HepG2 (cell line): Measurements from ENCODE around the gene TGM1. TPM values are rescaled to one million over a fixed set of nuclear protein-coding genes. Genes with fewer than 3 reads are reported as not detected.
A peak's percentile ranks its signal among the peaks of the same experiment; 100 is the strongest.

Experiments
- CCAR2 ChIP-seq: fragments of 200-400 bp; formaldehyde crosslinking; optimal IDR thresholded peaks from 2 replicates; pipeline ENCODE3; 2018; ENCODE audit warnings: low read depth, mild to moderate bottlenecking, low read length, moderate library complexity
- CEBPB ChIP-seq: IDR thresholded peaks from 2 replicates; pipeline ENCODE4 v1.6.1; 2011; ENCODE audit warnings: low read depth, low read length, improper control_type of control experiment, borderline replicate concordance
- FOSL2 ChIP-seq: sonication (generic); formaldehyde crosslinking; IDR thresholded peaks from 2 replicates; pipeline ENCODE4 v1.4.0; 2020; ENCODE audit warnings: missing genetic modification reagents
- FOXK2 ChIP-seq: fragments of 450-650 bp; IDR thresholded peaks from 2 replicates; pipeline ENCODE4 v1.6.1; 2016
- GATAD1 ChIP-seq: IDR thresholded peaks from 2 replicates; pipeline ENCODE4 v1.6.1; 2016; ENCODE audit warnings: missing genetic modification reagents, missing compliant biosample characterization
- HNRNPL ChIP-seq: fragments of 200-400 bp; formaldehyde crosslinking; IDR thresholded peaks from 2 replicates; pipeline ENCODE4 v1.6.1; 2017; ENCODE audit warnings: mild to moderate bottlenecking, low read depth, low read length
- HOXA9 ChIP-seq: sonication (generic); formaldehyde crosslinking; IDR thresholded peaks from 2 replicates; pipeline ENCODE4 v1.8.1; 2022; ENCODE audit warnings: missing genetic modification reagents, mild to moderate bottlenecking, moderate library complexity, borderline replicate concordance
- KDM1A ChIP-seq: IDR thresholded peaks from 2 replicates; pipeline ENCODE4 v1.6.1; 2016; ENCODE audit warnings: missing compliant biosample characterization
- NONO ChIP-seq, 2 experiments: fragments of 450-650 bp in 1 of 2; sonication (generic) in 1 of 2; formaldehyde crosslinking in 1 of 2; IDR thresholded peaks in 1 of 2; conservative IDR thresholded peaks in 1 of 2; 2 replicates each; pipeline versions ENCODE4 v1.6.1 to v1.8.0; 2017 to 2022; ENCODE audit warnings: mild to moderate bottlenecking in 1 of 2, missing genetic modification reagents in 1 of 2, moderate library complexity in 1 of 2
- PAX8 ChIP-seq: sonication (generic); formaldehyde crosslinking; IDR thresholded peaks from 2 replicates; pipeline ENCODE4 v1.8.0; 2022; ENCODE audit warnings: mild to moderate bottlenecking, missing genetic modification reagents, borderline replicate concordance
- POLR2A ChIP-seq, 2 experiments: IDR thresholded peaks; 2 replicates each; pipeline ENCODE4 v1.6.1; 2011; ENCODE audit warnings: low read depth in 2 of 2, low read length in 2 of 2, mild to moderate bottlenecking in 1 of 2, moderate library complexity in 1 of 2; ENCODE audit not compliant: insufficient read depth in 1 of 2
- PPARG ChIP-seq: conservative IDR thresholded peaks from 2 replicates; pipeline ENCODE4 v1.6.1; 2016; ENCODE audit warnings: missing biosample characterization, missing genetic modification reagents
- RBAK ChIP-seq: sonication (generic); formaldehyde crosslinking; IDR thresholded peaks from 2 replicates; pipeline ENCODE4 v1.5.1; 2020; ENCODE audit warnings: mild to moderate bottlenecking, missing genetic modification reagents
- THAP11 ChIP-seq: IDR thresholded peaks from 2 replicates; pipeline ENCODE4 v1.6.1; 2016; ENCODE audit warnings: missing biosample characterization, missing genetic modification reagents
- TMF1 ChIP-seq: sonication (generic); formaldehyde crosslinking; IDR thresholded peaks from 2 replicates; pipeline ENCODE4 v1.8.1; 2022; ENCODE audit warnings: low read depth, missing genetic modification reagents
- U2AF1 ChIP-seq: fragments of 200-400 bp; formaldehyde crosslinking; optimal IDR thresholded peaks from 2 replicates; pipeline ENCODE3; 2017; ENCODE audit warnings: mild to moderate bottlenecking, low read depth, low read length
- ZNF292 ChIP-seq: sonication (generic); formaldehyde crosslinking; IDR thresholded peaks from 2 replicates; pipeline ENCODE4 v1.8.1; 2022; ENCODE audit warnings: mild to moderate bottlenecking, low read depth, missing genetic modification reagents, borderline replicate concordance
- ZNF720 ChIP-seq: sonication (generic); formaldehyde crosslinking; IDR thresholded peaks from 2 replicates; pipeline ENCODE4 v1.4.0; 2020; ENCODE audit warnings: missing genetic modification reagents
- polyA plus RNA-seq, 8 experiments: library from polyadenylated mRNA; depleted of rRNA in 3 of 8; stranded (reverse) in 7 of 8; unstranded in 1 of 8; fragments of >200 nt; fragmentation: Illumina TruSeq in 4 of 8; extraction: Trizol in 4 of 8; gene quantifications; 2 replicates each; pipeline versions ENCODE4 v1.2.1 to v1.2.3, GENCODE V29; 2011 to 2016; ENCODE audit warnings: low read depth in 4 of 8, missing spikeins in 1 of 8, mixed read lengths in 1 of 8; ENCODE audit not compliant: insufficient read depth in 1 of 8
- total RNA-seq, 5 experiments: library from RNA; depleted of rRNA; stranded (reverse); fragments of >200 nt; fragmentation: Illumina TruSeq; extraction: Trizol; gene quantifications; 2 replicates each; pipeline ENCODE4 v1.2.3, GENCODE V29; 2016; ENCODE audit warnings: low read depth in 1 of 5
- TF ChIP-seq, protein P1 (sequence below): sonication (generic); formaldehyde crosslinking; IDR thresholded peaks from 2 replicates; pipeline ENCODE4 v1.5.1; 2020; ENCODE audit warnings: missing genetic modification reagents, mild to moderate bottlenecking, borderline replicate concordance
- TF ChIP-seq, protein P2 (sequence below): sonication (generic); formaldehyde crosslinking; IDR thresholded peaks from 2 replicates; pipeline ENCODE4 v1.4.0; 2020; ENCODE audit warnings: mild to moderate bottlenecking, missing genetic modification reagents, borderline replicate concordance
- TF ChIP-seq, protein P3 (sequence below): sonication (generic); formaldehyde crosslinking; IDR thresholded peaks from 2 replicates; pipeline ENCODE4 v1.8.1; 2023; ENCODE audit warnings: mild to moderate bottlenecking, missing genetic modification reagents, borderline replicate concordance
- TF ChIP-seq, protein P4 (sequence below): sonication (generic); formaldehyde crosslinking; conservative IDR thresholded peaks from 2 replicates; pipeline ENCODE4 v1.4.0; 2020; ENCODE audit warnings: missing genetic modification reagents

TGM1 gene
- total and polyA plus RNA-seq, 2 of the 13 experiments (the other 11 are each of a cell fraction or from before 2014, with no cell fraction given), result 3.2 to 10.6 TPM

DNA sequence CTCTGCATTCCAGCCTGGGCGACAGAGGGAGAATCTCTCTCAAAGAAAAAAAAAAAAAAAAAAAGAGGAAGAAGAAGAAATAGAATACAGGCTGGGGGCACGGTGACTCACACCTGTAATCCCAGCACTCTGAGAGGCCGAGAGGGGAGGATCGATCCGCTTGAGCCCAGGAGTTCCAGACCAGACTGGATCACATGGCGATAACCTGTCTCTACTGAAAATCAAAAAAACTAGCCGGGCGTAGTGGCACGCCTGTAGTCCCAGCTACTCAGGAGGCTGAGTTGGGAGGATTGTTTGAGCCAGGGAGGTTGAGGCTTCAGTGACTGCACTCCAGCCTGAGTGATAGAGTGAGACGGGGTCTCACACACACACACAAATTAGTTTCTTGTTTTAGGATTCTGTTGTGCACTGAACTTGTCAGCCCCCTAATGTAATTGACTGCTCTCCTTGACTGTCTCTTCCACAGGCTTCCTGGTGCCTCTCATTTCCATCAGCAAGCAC, 19.6 kb downstream of the TGM1 start (continued):
- TF ChIP-seq, protein P1, sequence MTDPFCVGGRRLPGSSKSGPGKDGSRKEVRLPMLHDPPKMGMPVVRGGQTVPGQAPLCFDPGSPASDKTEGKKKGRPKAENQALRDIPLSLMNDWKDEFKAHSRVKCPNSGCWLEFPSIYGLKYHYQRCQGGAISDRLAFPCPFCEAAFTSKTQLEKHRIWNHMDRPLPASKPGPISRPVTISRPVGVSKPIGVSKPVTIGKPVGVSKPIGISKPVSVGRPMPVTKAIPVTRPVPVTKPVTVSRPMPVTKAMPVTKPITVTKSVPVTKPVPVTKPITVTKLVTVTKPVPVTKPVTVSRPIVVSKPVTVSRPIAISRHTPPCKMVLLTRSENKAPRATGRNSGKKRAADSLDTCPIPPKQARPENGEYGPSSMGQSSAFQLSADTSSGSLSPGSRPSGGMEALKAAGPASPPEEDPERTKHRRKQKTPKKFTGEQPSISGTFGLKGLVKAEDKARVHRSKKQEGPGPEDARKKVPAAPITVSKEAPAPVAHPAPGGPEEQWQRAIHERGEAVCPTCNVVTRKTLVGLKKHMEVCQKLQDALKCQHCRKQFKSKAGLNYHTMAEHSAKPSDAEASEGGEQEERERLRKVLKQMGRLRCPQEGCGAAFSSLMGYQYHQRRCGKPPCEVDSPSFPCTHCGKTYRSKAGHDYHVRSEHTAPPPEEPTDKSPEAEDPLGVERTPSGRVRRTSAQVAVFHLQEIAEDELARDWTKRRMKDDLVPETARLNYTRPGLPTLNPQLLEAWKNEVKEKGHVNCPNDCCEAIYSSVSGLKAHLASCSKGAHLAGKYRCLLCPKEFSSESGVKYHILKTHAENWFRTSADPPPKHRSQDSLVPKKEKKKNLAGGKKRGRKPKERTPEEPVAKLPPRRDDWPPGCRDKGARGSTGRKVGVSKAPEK (CRISPR knock-in tag), result no peak
- 0 out of 2 replicates have a peak, but pooled peaks have one; percentile 7 for TF ChIP-seq KDM1A (CRISPR knock-in tag)
- TF ChIP-seq PAX8, result no peak
- no peak for TF ChIP-seq HNRNPL
- no peak for TF ChIP-seq U2AF1
- TF ChIP-seq POLR2A (IDR thresholded peaks at IDR 0.05; ENCODE audit: insufficient read depth in 1 of 2, low read depth in 2 of 2, low read length in 2 of 2), result no peak
- no peak for TF ChIP-seq FOXK2
- peak; percentile 87 for TF ChIP-seq FOSL2 (CRISPR knock-in tag)
- TF ChIP-seq ZNF720, result no peak
- no peak for TF ChIP-seq PPARG (CRISPR knock-in tag)
- TF ChIP-seq ZNF292 (CRISPR knock-in tag), result no peak
- TF ChIP-seq, protein P2, sequence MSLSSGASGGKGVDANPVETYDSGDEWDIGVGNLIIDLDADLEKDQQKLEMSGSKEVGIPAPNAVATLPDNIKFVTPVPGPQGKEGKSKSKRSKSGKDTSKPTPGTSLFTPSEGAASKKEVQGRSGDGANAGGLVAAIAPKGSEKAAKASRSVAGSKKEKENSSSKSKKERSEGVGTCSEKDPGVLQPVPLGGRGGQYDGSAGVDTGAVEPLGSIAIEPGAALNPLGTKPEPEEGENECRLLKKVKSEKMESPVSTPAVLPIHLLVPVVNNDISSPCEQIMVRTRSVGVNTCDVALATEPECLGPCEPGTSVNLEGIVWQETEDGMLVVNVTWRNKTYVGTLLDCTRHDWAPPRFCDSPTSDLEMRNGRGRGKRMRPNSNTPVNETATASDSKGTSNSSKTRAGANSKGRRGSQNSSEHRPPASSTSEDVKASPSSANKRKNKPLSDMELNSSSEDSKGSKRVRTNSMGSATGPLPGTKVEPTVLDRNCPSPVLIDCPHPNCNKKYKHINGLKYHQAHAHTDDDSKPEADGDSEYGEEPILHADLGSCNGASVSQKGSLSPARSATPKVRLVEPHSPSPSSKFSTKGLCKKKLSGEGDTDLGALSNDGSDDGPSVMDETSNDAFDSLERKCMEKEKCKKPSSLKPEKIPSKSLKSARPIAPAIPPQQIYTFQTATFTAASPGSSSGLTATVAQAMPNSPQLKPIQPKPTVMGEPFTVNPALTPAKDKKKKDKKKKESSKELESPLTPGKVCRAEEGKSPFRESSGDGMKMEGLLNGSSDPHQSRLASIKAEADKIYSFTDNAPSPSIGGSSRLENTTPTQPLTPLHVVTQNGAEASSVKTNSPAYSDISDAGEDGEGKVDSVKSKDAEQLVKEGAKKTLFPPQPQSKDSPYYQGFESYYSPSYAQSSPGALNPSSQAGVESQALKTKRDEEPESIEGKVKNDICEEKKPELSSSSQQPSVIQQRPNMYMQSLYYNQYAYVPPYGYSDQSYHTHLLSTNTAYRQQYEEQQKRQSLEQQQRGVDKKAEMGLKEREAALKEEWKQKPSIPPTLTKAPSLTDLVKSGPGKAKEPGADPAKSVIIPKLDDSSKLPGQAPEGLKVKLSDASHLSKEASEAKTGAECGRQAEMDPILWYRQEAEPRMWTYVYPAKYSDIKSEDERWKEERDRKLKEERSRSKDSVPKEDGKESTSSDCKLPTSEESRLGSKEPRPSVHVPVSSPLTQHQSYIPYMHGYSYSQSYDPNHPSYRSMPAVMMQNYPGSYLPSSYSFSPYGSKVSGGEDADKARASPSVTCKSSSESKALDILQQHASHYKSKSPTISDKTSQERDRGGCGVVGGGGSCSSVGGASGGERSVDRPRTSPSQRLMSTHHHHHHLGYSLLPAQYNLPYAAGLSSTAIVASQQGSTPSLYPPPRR (CRISPR knock-in tag), result no peak
- no peak for TF ChIP-seq CCAR2
- TF ChIP-seq HOXA9 (CRISPR knock-in tag), result no peak
- TF ChIP-seq, protein P3, sequence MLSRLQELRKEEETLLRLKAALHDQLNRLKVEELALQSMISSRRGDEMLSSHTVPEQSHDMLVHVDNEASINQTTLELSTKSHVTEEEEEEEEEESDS (CRISPR knock-in tag), result no peak
- TF ChIP-seq GATAD1 (CRISPR knock-in tag), result no peak
- TF ChIP-seq TMF1 (CRISPR knock-in tag), result no peak
- TF ChIP-seq NONO (IDR thresholded peaks at IDR 0.05), result no peak
- no peak for TF ChIP-seq NONO (CRISPR knock-in tag; conservative IDR thresholded peaks at IDR 0.05)
- TF ChIP-seq, protein P4, sequence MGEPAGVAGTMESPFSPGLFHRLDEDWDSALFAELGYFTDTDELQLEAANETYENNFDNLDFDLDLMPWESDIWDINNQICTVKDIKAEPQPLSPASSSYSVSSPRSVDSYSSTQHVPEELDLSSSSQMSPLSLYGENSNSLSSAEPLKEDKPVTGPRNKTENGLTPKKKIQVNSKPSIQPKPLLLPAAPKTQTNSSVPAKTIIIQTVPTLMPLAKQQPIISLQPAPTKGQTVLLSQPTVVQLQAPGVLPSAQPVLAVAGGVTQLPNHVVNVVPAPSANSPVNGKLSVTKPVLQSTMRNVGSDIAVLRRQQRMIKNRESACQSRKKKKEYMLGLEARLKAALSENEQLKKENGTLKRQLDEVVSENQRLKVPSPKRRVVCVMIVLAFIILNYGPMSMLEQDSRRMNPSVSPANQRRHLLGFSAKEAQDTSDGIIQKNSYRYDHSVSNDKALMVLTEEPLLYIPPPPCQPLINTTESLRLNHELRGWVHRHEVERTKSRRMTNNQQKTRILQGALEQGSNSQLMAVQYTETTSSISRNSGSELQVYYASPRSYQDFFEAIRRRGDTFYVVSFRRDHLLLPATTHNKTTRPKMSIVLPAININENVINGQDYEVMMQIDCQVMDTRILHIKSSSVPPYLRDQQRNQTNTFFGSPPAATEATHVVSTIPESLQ (CRISPR knock-in tag), result no peak
- TF ChIP-seq THAP11 (CRISPR knock-in tag), result no peak
- no peak for TF ChIP-seq CEBPB
- no peak for TF ChIP-seq RBAK (CRISPR knock-in tag)
